ENCODE measurements around the gene KCNMB2. TPM values are rescaled to one million over a fixed set of nuclear protein-coding genes. Genes with fewer than 3 reads are reported as not detected.

Gene KCNMB2
- polyA plus RNA-seq, 3 donors: not detected

GRCh38 chr3:178505832-178506231, 30.4 kb upstream of the KCNMB2 start:
- intact Hi-C loops (cut with micrococcal nuclease): no loop called here
- TF ChIP-seq CTCF (IDR thresholded peaks at IDR 0.05): no peak
- H3K9me3 ChIP-seq (replicated peaks in 1 of 2; ENCODE audit: control insufficient read depth in 1 of 2, insufficient read depth in 1 of 2, low read length in 2 of 2): peaks cover 0 to 6% of the 10 kb centered on the region in 2 donors

GRCh38 chr3:178507507-178508442, 28.5 kb upstream of the KCNMB2 start:
- TF ChIP-seq CTCF (IDR thresholded peaks at IDR 0.05): no peak
- no peaks in the 10 kb centered on the region for H3K36me3 Mint-ChIP-seq
- H3K27ac ChIP-seq (ENCODE audit: low read depth in 1 of 2, low read length in 2 of 2): no peak overlapping the region
- no peak overlapping the region for H3K4me2 ChIP-seq (replicated peaks; ENCODE audit: extremely low read depth, low read length, poor library complexity, severe bottlenecking)
- intact Hi-C loops (cut with micrococcal nuclease): no loop called here
- H3K27me3 ChIP-seq (ENCODE audit: control insufficient read depth in 2 of 2, insufficient read depth in 2 of 2, low read length in 2 of 2): no peaks in the 10 kb centered on the region
- H3K9me3 ChIP-seq (replicated peaks in 1 of 2; ENCODE audit: control insufficient read depth in 1 of 2, insufficient read depth in 1 of 2, low read length in 2 of 2): peaks cover 0 to 6% of the 10 kb centered on the region in 2 donors
- peaks cover 0 to 7% (median 2%) of the 10 kb centered on the region in 7 donors for H3K9me3 Mint-ChIP-seq
- H3K4me3 Mint-ChIP-seq: no peak overlapping the region
- no peak overlapping the region for H2AFZ ChIP-seq (ENCODE audit: insufficient read depth, low read depth, low read length, poor library complexity, severe bottlenecking)
- no peaks in the 10 kb centered on the region for H3K4me1 Mint-ChIP-seq
- no peak for DNase-seq
- 95% methylated on average over 3 of the region's 5 CpGs for WGBS (ENCODE audit: insufficient coverage)
- no peak overlapping the region for H3K27ac Mint-ChIP-seq
- H3K27me3 Mint-ChIP-seq (ENCODE audit: low read depth in 3 of 3): no peaks in the 10 kb centered on the region
- no peak overlapping the region for H3K4me3 ChIP-seq (replicated peaks in 1 of 3; ENCODE audit: low read depth in 2 of 3, low read length in 3 of 3)
- no peak overlapping the region for H3K9ac ChIP-seq (ENCODE audit: insufficient read depth, low read length, poor library complexity, severe bottlenecking)
- no peaks in the 10 kb centered on the region for H3K36me3 ChIP-seq (replicated peaks in 1 of 2; ENCODE audit: control insufficient read depth in 1 of 2, insufficient read depth in 2 of 2, low read length in 2 of 2)
- no peaks in the 10 kb centered on the region for H3K4me1 ChIP-seq (ENCODE audit: control insufficient read depth in 1 of 2, insufficient read depth in 2 of 2, low read length in 2 of 2)
- no peaks in the 10 kb centered on the region for H3K79me2 ChIP-seq (ENCODE audit: insufficient read depth, low read length)
- no peaks in the 10 kb centered on the region for H4K20me1 ChIP-seq (ENCODE audit: insufficient read depth, low read length)

More at GRCh38 chr3:178505832-178506231, 30.4 kb upstream of the KCNMB2 start:
- H3K36me3 Mint-ChIP-seq: no peaks in the 10 kb centered on the region
- no peak overlapping the region for H3K4me2 ChIP-seq (replicated peaks; ENCODE audit: extremely low read depth, low read length, poor library complexity, severe bottlenecking)
- no peaks in the 10 kb centered on the region for H3K36me3 ChIP-seq (replicated peaks in 1 of 2; ENCODE audit: control insufficient read depth in 1 of 2, insufficient read depth in 2 of 2, low read length in 2 of 2)
- H3K27ac ChIP-seq (ENCODE audit: low read depth in 1 of 2, low read length in 2 of 2): no peak overlapping the region
- peaks cover 0 to 11% (median 2%) of the 10 kb centered on the region in 7 donors for H3K9me3 Mint-ChIP-seq
- no peaks in the 10 kb centered on the region for H3K79me2 ChIP-seq (ENCODE audit: insufficient read depth, low read length)
- H3K27me3 ChIP-seq (ENCODE audit: control insufficient read depth in 2 of 2, insufficient read depth in 2 of 2, low read length in 2 of 2): no peaks in the 10 kb centered on the region
- H3K9ac ChIP-seq (ENCODE audit: insufficient read depth, low read length, poor library complexity, severe bottlenecking): no peak overlapping the region
- H4K20me1 ChIP-seq (ENCODE audit: insufficient read depth, low read length): no peaks in the 10 kb centered on the region
- H2AFZ ChIP-seq (ENCODE audit: insufficient read depth, low read depth, low read length, poor library complexity, severe bottlenecking): no peak overlapping the region
- H3K4me3 Mint-ChIP-seq: no peak overlapping the region
- no peak overlapping the region for H3K27ac Mint-ChIP-seq
- no peak overlapping the region for H3K4me3 ChIP-seq (replicated peaks in 1 of 3; ENCODE audit: low read depth in 2 of 3, low read length in 3 of 3)
- DNase-seq: no peak
- 90% methylated on average over 2 of the region's 3 CpGs for WGBS (ENCODE audit: insufficient coverage)
- H3K27me3 Mint-ChIP-seq (ENCODE audit: low read depth in 3 of 3): no peaks in the 10 kb centered on the region
- no peaks in the 10 kb centered on the region for H3K4me1 ChIP-seq (ENCODE audit: control insufficient read depth in 1 of 2, insufficient read depth in 2 of 2, low read length in 2 of 2)
- H3K4me1 Mint-ChIP-seq: no peaks in the 10 kb centered on the region
